GM19193 (cell line): ENCODE measurements around the gene LIMA1.

Source experiments
- POLR2A ChIP-seq: IDR thresholded peaks from 4 replicates; pipeline ENCODE4 v1.6.1; 2011; ENCODE audit not compliant: insufficient read depth, insufficient read length; ENCODE audit errors: extremely low read depth

LIMA1 gene

GRCh38 chr12:50287271-50287670 lies 4.0 kb upstream of the LIMA1 start:
- no peak for TF ChIP-seq POLR2A

- TF ChIP-seq POLR2A = no peak
These were observed 1.9 kb upstream of the LIMA1 start for GRCh38 chr12:50285253-50285652.

- TF ChIP-seq POLR2A = no peak
These were observed 545 bp downstream of the LIMA1 start for GRCh38 chr12:50282721-50283228.

GRCh38 chr12:50279501-50279900 lies 3.8 kb downstream of the LIMA1 start:
- TF ChIP-seq POLR2A = no peak

- TF ChIP-seq POLR2A = no peak
These were observed 6.2 kb downstream of the LIMA1 start for GRCh38 chr12:50276912-50277671.

- no peak for TF ChIP-seq POLR2A
These were observed 7.3 kb downstream of the LIMA1 start for GRCh38 chr12:50276068-50276467.

GRCh38 chr12:50275556-50275955 lies 7.8 kb downstream of the LIMA1 start:
- TF ChIP-seq POLR2A = no peak

- TF ChIP-seq POLR2A = no peak
These were observed 11.5 kb downstream of the LIMA1 start for GRCh38 chr12:50271724-50272247.

GRCh38 chr12:50268482-50268881 lies 14.8 kb downstream of the LIMA1 start:
- TF ChIP-seq POLR2A = no peak

- TF ChIP-seq POLR2A = no peak
These were observed 17.4 kb downstream of the LIMA1 start for GRCh38 chr12:50265770-50266524.

GRCh38 chr12:50263832-50264231 lies 19.5 kb downstream of the LIMA1 start:
- no peak for TF ChIP-seq POLR2A

- no peak for TF ChIP-seq POLR2A
These were observed 21.7 kb downstream of the LIMA1 start for GRCh38 chr12:50261654-50262053.

GRCh38 chr12:50258167-50258551 lies 25.2 kb downstream of the LIMA1 start:
- TF ChIP-seq POLR2A = no peak

GRCh38 chr12:50257236-50258166 lies 25.8 kb downstream of the LIMA1 start:
- TF ChIP-seq POLR2A = no peak

- TF ChIP-seq POLR2A = no peak
These were observed 26.6 kb downstream of the LIMA1 start for GRCh38 chr12:50256761-50257160.
